Gastrocnemius medialis (tissue), 4 donors: Measurements from ENCODE around the gene SLIT2. TPM values are rescaled to one million over a fixed set of nuclear protein-coding genes. Genes with fewer than 3 reads are reported as not detected.
A peak's percentile ranks its signal among the peaks of the same experiment; 100 is the strongest.

Experiments used
- ATAC-seq, 2 donors: fragments of 150-250 bp; one replicate each; pipeline ENCODE4 v1.9.1; 2016
- DNase-seq, 2 donors: peaks; one replicate each; pipeline ENCODE4 v3.0.0-alpha.2; 2019
- H3K27ac ChIP-seq, 4 donors: fragments of 200-600 bp; sonication (generic); 1 replicate in 1 of 4; 2 replicates in 3 of 4; pipeline ENCODE4 v1.5.1; 2016 to 2018; ENCODE audit warnings: mild to moderate bottlenecking in 2 of 4, moderate library complexity in 1 of 4
- H3K27me3 ChIP-seq, 3 donors: fragments of 200-600 bp; sonication (generic) in 2 of 3; 1 replicate in 1 of 3; 2 replicates in 2 of 3; pipeline versions ENCODE4 v1.5.1 to v1.6.0; 2016 to 2019; ENCODE audit warnings: mild to moderate bottlenecking in 1 of 3, moderate library complexity in 1 of 3
- H3K36me3 ChIP-seq, 2 donors: fragments of 200-600 bp; sonication (generic) in 1 of 2; one replicate each; pipeline ENCODE4 v1.5.1; 2017 to 2018
- H3K4me1 ChIP-seq, 2 donors: fragments of 200-600 bp; sonication (generic) in 1 of 2; one replicate each; pipeline ENCODE4 v1.5.1; 2016 to 2017; ENCODE audit warnings: mild to moderate bottlenecking in 2 of 2
- H3K4me3 ChIP-seq, 4 donors: fragments of 200-600 bp; sonication (generic) in 3 of 4; 1 replicate in 1 of 4; 2 replicates in 3 of 4; pipeline ENCODE4 v1.5.1; 2016 to 2019; ENCODE audit warnings: mild to moderate bottlenecking in 2 of 4
- H3K9me3 ChIP-seq, 3 donors: fragments of 200-600 bp; sonication (generic) in 2 of 3; 1 replicate in 1 of 3; 2 replicates in 2 of 3; pipeline ENCODE4 v1.5.1; 2016 to 2019
- POLR2A ChIP-seq, 2 donors: fragments of 450-650 bp; IDR thresholded peaks; one replicate each; pipeline ENCODE4 v1.6.1; 2017; ENCODE audit warnings: antibody characterized with exemption in 2 of 2, mild to moderate bottlenecking in 2 of 2, moderate library complexity in 2 of 2
- in situ Hi-C, 4 donors: fragments of 200-750 bp; cut with MboI; loops; one replicate each; pipeline versions ENCODE4 v1.15.0 to v1.8.0; 2017; ENCODE audit warnings: low sequenced_read_pairs in 4 of 4
- intact Hi-C: fragments of 100-400 bp; cut with DNase I; formaldehyde crosslinking; loops from one replicate; pipeline ENCODE4 v1.15.1; 2023; ENCODE audit warnings: low total_unique reads
- total RNA-seq, 4 donors: library from RNA; depleted of rRNA; stranded (reverse); fragments of >200 nt; gene quantifications; one replicate each; pipeline versions ENCODE4 v1.1.0 to v1.2.3, GENCODE V29; 2016
- TF ChIP-seq, protein P1 (sequence below), 5 experiments: fragments of 450-650 bp in 3 of 5; fragments of 200-600 bp in 2 of 5; sonication (generic) in 2 of 5; IDR thresholded peaks in 4 of 5; conservative IDR thresholded peaks in 1 of 5; 1 replicate in 4 of 5; 2 replicates in 1 of 5; pipeline ENCODE4 v1.5.1; 2016 to 2019; ENCODE audit warnings: antibody characterized with exemption in 5 of 5, mild to moderate bottlenecking in 3 of 5, moderate library complexity in 3 of 5

SLIT2 gene
- total RNA-seq, 4 donors from 2014 or later: 3.3 to 9.8 (median 4.8) TPM

DNA sequence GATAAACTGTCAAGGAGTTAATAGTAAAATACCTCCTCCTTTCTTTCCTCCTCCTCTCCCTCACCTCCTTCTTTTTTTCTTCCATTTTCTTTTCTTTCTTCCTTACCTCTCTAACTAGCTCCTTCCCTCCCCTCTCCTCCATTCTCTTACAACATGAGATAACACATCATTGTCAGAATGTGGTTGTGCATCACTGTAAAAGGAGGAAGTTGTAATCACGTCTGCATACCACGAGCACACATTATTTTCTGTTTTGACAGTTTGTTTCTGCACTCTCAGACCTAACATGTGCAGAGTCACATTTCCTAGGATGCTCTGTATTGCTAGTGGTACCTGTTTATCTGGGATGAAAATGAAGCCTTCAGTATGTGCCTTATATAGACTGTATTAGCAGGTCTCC lies 9.1 kb downstream of the SLIT2 start:
- no peak overlapping the region for H3K4me3 ChIP-seq
- no peak for ATAC-seq
- no peaks in the 10 kb centered on the region for H3K4me1 ChIP-seq
- H3K9me3 ChIP-seq: no peaks in the 10 kb centered on the region
- no peaks in the 10 kb centered on the region for H3K36me3 ChIP-seq
- no peak overlapping the region for H3K27ac ChIP-seq
- H3K27me3 ChIP-seq: peaks cover 1 to 22% (median 14%) of the 10 kb centered on the region in 3 donors
- TF ChIP-seq, protein P1, sequence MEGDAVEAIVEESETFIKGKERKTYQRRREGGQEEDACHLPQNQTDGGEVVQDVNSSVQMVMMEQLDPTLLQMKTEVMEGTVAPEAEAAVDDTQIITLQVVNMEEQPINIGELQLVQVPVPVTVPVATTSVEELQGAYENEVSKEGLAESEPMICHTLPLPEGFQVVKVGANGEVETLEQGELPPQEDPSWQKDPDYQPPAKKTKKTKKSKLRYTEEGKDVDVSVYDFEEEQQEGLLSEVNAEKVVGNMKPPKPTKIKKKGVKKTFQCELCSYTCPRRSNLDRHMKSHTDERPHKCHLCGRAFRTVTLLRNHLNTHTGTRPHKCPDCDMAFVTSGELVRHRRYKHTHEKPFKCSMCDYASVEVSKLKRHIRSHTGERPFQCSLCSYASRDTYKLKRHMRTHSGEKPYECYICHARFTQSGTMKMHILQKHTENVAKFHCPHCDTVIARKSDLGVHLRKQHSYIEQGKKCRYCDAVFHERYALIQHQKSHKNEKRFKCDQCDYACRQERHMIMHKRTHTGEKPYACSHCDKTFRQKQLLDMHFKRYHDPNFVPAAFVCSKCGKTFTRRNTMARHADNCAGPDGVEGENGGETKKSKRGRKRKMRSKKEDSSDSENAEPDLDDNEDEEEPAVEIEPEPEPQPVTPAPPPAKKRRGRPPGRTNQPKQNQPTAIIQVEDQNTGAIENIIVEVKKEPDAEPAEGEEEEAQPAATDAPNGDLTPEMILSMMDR (IDR thresholded peaks at IDR 0.05 in 4 of 5, conservative IDR thresholded peaks at IDR 0.05 in 1 of 5): no peak
- TF ChIP-seq POLR2A (IDR thresholded peaks at IDR 0.05): no peak
- intact Hi-C loops (no loop called here), in situ Hi-C loops (no loop called here)
- DNase-seq: no peak

DNA sequence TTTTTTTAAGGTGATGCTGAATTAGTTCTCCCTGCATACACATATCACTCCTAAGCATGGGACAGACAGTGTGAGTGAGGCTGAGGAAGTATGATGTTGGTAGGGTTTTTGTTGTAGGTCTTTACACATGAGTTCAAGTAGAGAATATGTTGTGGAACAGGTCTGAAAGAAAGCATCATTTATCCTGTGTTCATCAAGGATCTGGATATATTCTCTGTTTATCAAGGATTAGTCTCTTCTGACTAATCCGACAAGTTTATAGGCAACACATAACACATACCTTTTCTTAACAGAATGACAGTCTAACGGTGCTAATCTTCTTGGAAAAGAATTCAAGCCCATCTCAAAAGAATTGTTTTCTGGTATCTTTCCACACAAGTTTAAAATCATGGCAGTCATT lies 10.5 kb downstream of the SLIT2 start:
- Histone ChIP-seq H3K4me3 (no peak overlapping the region), H3K4me1 (no peaks in the 10 kb centered on the region), H3K9me3 (no peaks in the 10 kb centered on the region), H3K27ac (no peak overlapping the region), H3K36me3 (no peaks in the 10 kb centered on the region), H3K27me3 (peaks cover 0 to 8% (median 5%) of the 10 kb centered on the region in 3 donors)
- ATAC-seq: no peak
- in situ Hi-C loops (no loop called here), intact Hi-C loops (no loop called here)
- no peak for DNase-seq
- TF ChIP-seq, protein P1 (IDR thresholded peaks at IDR 0.05 in 4 of 5, conservative IDR thresholded peaks at IDR 0.05 in 1 of 5): no peak

DNA sequence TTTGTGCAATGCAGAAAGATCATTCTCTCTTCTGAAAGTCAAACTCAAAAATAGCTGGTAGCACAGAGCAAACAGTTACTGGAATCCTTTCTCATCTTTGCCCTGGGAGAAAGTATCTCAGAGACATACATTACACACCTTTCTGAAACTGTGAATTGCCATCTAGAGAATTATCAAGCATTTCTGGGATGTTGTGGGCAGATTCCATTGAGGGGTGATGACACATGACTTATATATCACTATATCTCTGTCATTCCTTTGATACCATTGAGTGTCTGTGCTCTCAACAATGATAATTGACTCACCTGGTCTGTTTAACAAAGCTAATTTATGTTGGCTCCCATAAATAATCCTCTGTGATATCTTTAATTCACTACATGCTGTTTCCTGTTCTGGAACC lies 13.0 kb downstream of the SLIT2 start:
- DNase-seq: no peak
- no peaks in the 10 kb centered on the region for H3K4me1 ChIP-seq
- intact Hi-C loops: no loop called here
- H3K36me3 ChIP-seq: no peaks in the 10 kb centered on the region
- H3K27ac ChIP-seq: no peak overlapping the region
- peaks cover 0 to 4% (median 0%) of the 10 kb centered on the region in 3 donors for H3K27me3 ChIP-seq
- no peak for ATAC-seq
- no peak overlapping the region for H3K4me3 ChIP-seq
- TF ChIP-seq, protein P1 (IDR thresholded peaks at IDR 0.05 in 4 of 5, conservative IDR thresholded peaks at IDR 0.05 in 1 of 5): no peak
- no peak for TF ChIP-seq POLR2A (IDR thresholded peaks at IDR 0.05)
- H3K9me3 ChIP-seq: no peaks in the 10 kb centered on the region
- in situ Hi-C loops: no loop called here

DNA sequence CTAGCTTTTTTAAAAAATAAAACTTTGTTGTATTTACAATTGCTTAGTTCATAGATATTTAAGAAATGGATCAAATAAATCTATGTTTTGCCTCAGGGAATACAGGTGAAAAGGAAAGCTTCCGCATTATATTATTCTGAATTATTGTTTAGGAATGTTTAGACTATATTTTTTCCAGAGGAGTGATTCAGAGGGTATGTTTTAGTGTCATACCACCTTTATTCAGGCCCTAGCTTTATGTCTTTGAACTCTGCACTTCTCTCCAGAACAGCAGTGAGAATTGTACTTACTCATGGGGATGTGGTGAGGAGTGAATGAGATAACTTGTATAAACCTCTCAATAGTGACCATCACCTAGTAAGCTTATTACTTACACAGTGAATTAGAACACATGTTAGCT lies 14.0 kb downstream of the SLIT2 start:
- no peaks in the 10 kb centered on the region for H3K36me3 ChIP-seq
- no peak overlapping the region for H3K4me3 ChIP-seq
- ATAC-seq (no peak), DNase-seq (no peak)
- H3K27me3 ChIP-seq: no peaks in the 10 kb centered on the region
- intact Hi-C loops (no loop called here), in situ Hi-C loops (no loop called here)
- TF ChIP-seq, protein P1 (IDR thresholded peaks at IDR 0.05 in 4 of 5, conservative IDR thresholded peaks at IDR 0.05 in 1 of 5): no peak
- no peak for TF ChIP-seq POLR2A (IDR thresholded peaks at IDR 0.05)
- H3K9me3 ChIP-seq: no peaks in the 10 kb centered on the region
- peak overlapping the region in 2 of 4 donors; percentile 36 to 59 for H3K27ac ChIP-seq
- H3K4me1 ChIP-seq: no peaks in the 10 kb centered on the region
